ENCODE data around the gene GRHPR. TPM values are rescaled to one million over a fixed set of nuclear protein-coding genes. Genes with fewer than 3 reads are reported as not detected.

Gene GRHPR
- total and polyA plus RNA-seq, 4 donors, result 125 to 524 (median 294) TPM

DNA sequence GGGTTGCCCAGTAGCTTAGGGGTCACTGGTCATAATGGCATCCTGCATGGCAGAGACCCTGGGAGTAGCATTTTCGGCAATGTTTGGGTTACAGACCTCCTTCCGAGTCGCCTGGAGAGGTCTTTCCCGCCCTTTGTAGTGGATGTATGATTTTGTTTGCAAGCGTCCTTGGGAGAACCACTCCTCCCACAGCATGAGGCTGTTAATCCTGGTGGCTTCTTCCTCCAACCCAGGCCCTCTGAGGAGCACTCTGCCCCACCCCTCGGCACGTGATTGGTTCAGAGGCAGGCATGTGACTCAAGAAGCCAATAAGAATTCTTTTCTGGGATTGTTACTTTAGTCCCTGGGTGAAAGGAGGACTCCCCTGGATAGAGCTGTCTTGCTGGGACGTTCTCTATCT is 30.2 kb upstream of the GRHPR start:
- Histone ChIP-seq H3K9me3 (ENCODE audit: control insufficient read depth in 4 of 4, low read length in 3 of 4) (no peaks in the 10 kb centered on the region), H3K4me1 (ENCODE audit: control insufficient read depth in 4 of 4, insufficient read depth in 4 of 4, low read length in 3 of 4) (no peaks in the 10 kb centered on the region), H3K4me3 (ENCODE audit: low read depth in 1 of 3, low read length in 3 of 3) (no peak overlapping the region), H3K27ac (ENCODE audit: low read depth in 1 of 2, low read length in 2 of 2) (no peak overlapping the region), H3K9ac (ENCODE audit: low read depth in 1 of 2, low read length in 2 of 2) (no peak overlapping the region), H3K36me3 (ENCODE audit: control insufficient read depth in 4 of 4, insufficient read depth in 3 of 4, low read depth in 1 of 4, low read length in 3 of 4) (no peaks in the 10 kb centered on the region), H3K27me3 (ENCODE audit: control insufficient read depth in 4 of 4, insufficient read depth in 4 of 4, low read length in 3 of 4) (no peaks in the 10 kb centered on the region)
- no peak for DNase-seq (ENCODE audit: low spot score)
- no peak for TF ChIP-seq RXRA (IDR thresholded peaks at IDR 0.05)
- no peak for TF ChIP-seq FOXA2 (IDR thresholded peaks at IDR 0.05)
- WGBS, result 91% methylated on average over 8 of the region's 8 CpGs

DNA sequence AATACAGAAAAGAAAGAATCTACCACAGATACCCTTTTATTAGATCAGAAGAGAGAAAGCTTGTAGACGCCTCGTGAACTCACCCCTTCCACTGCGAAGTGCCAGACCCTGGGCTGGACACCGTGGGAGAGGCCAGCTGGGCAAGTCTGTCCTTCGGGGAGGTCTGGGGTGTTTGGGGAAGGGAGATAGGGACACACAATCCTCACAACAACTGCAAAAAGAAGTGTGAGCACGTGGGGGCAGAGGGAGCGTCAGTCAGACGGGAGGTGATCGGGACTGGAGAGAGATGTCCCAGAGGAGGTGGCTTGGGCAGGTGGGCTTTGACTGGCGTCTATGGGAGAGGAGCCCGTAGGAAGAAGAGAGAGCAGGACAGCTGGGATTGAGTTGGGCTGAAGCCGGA is 27.3 kb upstream of the GRHPR start:
- WGBS, result 80% methylated on average over 12 of the region's 12 CpGs
- Histone ChIP-seq H3K9ac (ENCODE audit: low read depth in 1 of 2, low read length in 2 of 2) (no peak overlapping the region), H3K36me3 (ENCODE audit: control insufficient read depth in 4 of 4, insufficient read depth in 3 of 4, low read depth in 1 of 4, low read length in 3 of 4) (no peaks in the 10 kb centered on the region), H3K4me3 (ENCODE audit: low read depth in 1 of 3, low read length in 3 of 3) (no peak overlapping the region), H3K27me3 (ENCODE audit: control insufficient read depth in 4 of 4, insufficient read depth in 4 of 4, low read length in 3 of 4) (no peaks in the 10 kb centered on the region), H3K9me3 (ENCODE audit: control insufficient read depth in 4 of 4, low read length in 3 of 4) (no peaks in the 10 kb centered on the region), H3K4me1 (ENCODE audit: control insufficient read depth in 4 of 4, insufficient read depth in 4 of 4, low read length in 3 of 4) (peaks cover 2 to 6% (median 5%) of the 10 kb centered on the region in 4 donors), H3K27ac (ENCODE audit: low read depth in 1 of 2, low read length in 2 of 2) (no peak overlapping the region)
- TF ChIP-seq, protein P1, sequence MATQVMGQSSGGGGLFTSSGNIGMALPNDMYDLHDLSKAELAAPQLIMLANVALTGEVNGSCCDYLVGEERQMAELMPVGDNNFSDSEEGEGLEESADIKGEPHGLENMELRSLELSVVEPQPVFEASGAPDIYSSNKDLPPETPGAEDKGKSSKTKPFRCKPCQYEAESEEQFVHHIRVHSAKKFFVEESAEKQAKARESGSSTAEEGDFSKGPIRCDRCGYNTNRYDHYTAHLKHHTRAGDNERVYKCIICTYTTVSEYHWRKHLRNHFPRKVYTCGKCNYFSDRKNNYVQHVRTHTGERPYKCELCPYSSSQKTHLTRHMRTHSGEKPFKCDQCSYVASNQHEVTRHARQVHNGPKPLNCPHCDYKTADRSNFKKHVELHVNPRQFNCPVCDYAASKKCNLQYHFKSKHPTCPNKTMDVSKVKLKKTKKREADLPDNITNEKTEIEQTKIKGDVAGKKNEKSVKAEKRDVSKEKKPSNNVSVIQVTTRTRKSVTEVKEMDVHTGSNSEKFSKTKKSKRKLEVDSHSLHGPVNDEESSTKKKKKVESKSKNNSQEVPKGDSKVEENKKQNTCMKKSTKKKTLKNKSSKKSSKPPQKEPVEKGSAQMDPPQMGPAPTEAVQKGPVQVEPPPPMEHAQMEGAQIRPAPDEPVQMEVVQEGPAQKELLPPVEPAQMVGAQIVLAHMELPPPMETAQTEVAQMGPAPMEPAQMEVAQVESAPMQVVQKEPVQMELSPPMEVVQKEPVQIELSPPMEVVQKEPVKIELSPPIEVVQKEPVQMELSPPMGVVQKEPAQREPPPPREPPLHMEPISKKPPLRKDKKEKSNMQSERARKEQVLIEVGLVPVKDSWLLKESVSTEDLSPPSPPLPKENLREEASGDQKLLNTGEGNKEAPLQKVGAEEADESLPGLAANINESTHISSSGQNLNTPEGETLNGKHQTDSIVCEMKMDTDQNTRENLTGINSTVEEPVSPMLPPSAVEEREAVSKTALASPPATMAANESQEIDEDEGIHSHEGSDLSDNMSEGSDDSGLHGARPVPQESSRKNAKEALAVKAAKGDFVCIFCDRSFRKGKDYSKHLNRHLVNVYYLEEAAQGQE (IDR thresholded peaks at IDR 0.05), result no peak
- TF ChIP-seq RXRA (IDR thresholded peaks at IDR 0.05) (no peak), HNF4G (IDR thresholded peaks at IDR 0.05) (no peak), EGR1 (IDR thresholded peaks at IDR 0.05; ENCODE audit: low read depth in 2 of 2) (no peak)
- DNase-seq (ENCODE audit: low spot score), result no peak

- Histone ChIP-seq H3K4me3 (ENCODE audit: low read depth in 1 of 3, low read length in 3 of 3) (no peak overlapping the region), H3K4me1 (ENCODE audit: control insufficient read depth in 4 of 4, insufficient read depth in 4 of 4, low read length in 3 of 4) (peaks cover 2 to 8% (median 6%) of the 10 kb centered on the region in 4 donors), H3K36me3 (ENCODE audit: control insufficient read depth in 4 of 4, insufficient read depth in 3 of 4, low read depth in 1 of 4, low read length in 3 of 4) (no peaks in the 10 kb centered on the region), H3K27me3 (ENCODE audit: control insufficient read depth in 4 of 4, insufficient read depth in 4 of 4, low read length in 3 of 4) (no peaks in the 10 kb centered on the region), H3K27ac (ENCODE audit: low read depth in 1 of 2, low read length in 2 of 2) (no peak overlapping the region), H3K9ac (ENCODE audit: low read depth in 1 of 2, low read length in 2 of 2) (no peak overlapping the region), H3K9me3 (ENCODE audit: control insufficient read depth in 4 of 4, low read length in 3 of 4) (no peaks in the 10 kb centered on the region)
- 92% methylated on average over 8 of the region's 8 CpGs for WGBS
- TF ChIP-seq, protein P2, sequence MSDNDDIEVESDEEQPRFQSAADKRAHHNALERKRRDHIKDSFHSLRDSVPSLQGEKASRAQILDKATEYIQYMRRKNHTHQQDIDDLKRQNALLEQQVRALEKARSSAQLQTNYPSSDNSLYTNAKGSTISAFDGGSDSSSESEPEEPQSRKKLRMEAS (IDR thresholded peaks at IDR 0.05), result no peak
- TF ChIP-seq, protein P3, sequence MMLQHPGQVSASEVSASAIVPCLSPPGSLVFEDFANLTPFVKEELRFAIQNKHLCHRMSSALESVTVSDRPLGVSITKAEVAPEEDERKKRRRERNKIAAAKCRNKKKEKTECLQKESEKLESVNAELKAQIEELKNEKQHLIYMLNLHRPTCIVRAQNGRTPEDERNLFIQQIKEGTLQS (IDR thresholded peaks at IDR 0.05), result no peak
- TF ChIP-seq NR2F2 (IDR thresholded peaks at IDR 0.05) (no peak), FOXA2 (IDR thresholded peaks at IDR 0.05) (no peak), CTCF (IDR thresholded peaks at IDR 0.05; ENCODE audit: low read depth, low read length, missing input control) (no peak), TAF1 (conservative IDR thresholded peaks at IDR 0.05) (no peak), SP1 (IDR thresholded peaks at IDR 0.05) (no peak), FOXA1 (IDR thresholded peaks at IDR 0.05) (no peak), YY1 (IDR thresholded peaks at IDR 0.05) (no peak), RAD21 (IDR thresholded peaks at IDR 0.05) (no peak), RXRA (IDR thresholded peaks at IDR 0.05) (no peak), GABPA (IDR thresholded peaks at IDR 0.05 in 1 of 2, conservative IDR thresholded peaks at IDR 0.05 in 1 of 2) (no peak), HNF4A (conservative IDR thresholded peaks at IDR 0.05) (no peak)
- TF ChIP-seq, protein P1 (IDR thresholded peaks at IDR 0.05), result no peak
- TF ChIP-seq, protein P4, sequence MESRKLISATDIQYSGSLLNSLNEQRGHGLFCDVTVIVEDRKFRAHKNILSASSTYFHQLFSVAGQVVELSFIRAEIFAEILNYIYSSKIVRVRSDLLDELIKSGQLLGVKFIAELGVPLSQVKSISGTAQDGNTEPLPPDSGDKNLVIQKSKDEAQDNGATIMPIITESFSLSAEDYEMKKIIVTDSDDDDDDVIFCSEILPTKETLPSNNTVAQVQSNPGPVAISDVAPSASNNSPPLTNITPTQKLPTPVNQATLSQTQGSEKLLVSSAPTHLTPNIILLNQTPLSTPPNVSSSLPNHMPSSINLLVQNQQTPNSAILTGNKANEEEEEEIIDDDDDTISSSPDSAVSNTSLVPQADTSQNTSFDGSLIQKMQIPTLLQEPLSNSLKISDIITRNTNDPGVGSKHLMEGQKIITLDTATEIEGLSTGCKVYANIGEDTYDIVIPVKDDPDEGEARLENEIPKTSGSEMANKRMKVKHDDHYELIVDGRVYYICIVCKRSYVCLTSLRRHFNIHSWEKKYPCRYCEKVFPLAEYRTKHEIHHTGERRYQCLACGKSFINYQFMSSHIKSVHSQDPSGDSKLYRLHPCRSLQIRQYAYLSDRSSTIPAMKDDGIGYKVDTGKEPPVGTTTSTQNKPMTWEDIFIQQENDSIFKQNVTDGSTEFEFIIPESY (IDR thresholded peaks at IDR 0.05), result no peak
- no peak for DNase-seq (ENCODE audit: low spot score)
Measured at GRCh38 chr9:37395663-37396062, 26.8 kb upstream of the GRHPR start.

All from liver (tissue), 9 donors.